H9 (cell line): ENCODE measurements around the gene ZNF423. TPM values are rescaled to one million over a fixed set of nuclear protein-coding genes. Genes with fewer than 3 reads are reported as not detected.

Source experiments
- DNase-seq: peaks from one replicate; pipeline ENCODE4 v3.0.0-alpha.2; 2017
- H2AFZ ChIP-seq: one replicate; pipeline ENCODE4 v1.6.1; 2013; ENCODE audit warnings: mild to moderate bottlenecking, low read length, control low read depth, moderate library complexity
- H2AK5ac ChIP-seq: 2 replicates; pipeline ENCODE4 v1.6.1; 2013; ENCODE audit warnings: low read length, control low read depth, mixed read lengths; ENCODE audit not compliant: insufficient read length
- H2BK120ac ChIP-seq: one replicate; pipeline ENCODE4 v1.6.1; 2013; ENCODE audit warnings: low read depth, mild to moderate bottlenecking, low read length, control low read depth, inconsistent platforms; ENCODE audit not compliant: poor library complexity, severe bottlenecking
- H2BK12ac ChIP-seq: 2 replicates; pipeline ENCODE4 v1.6.1; 2013; ENCODE audit warnings: low read length, control low read depth, mixed read lengths, low read depth; ENCODE audit not compliant: insufficient read length
- H2BK15ac ChIP-seq: 2 replicates; pipeline ENCODE4 v1.6.1; 2013; ENCODE audit warnings: low read depth, low read length, control low read depth
- H2BK20ac ChIP-seq: one replicate; pipeline ENCODE4 v1.6.1; 2013; ENCODE audit warnings: low read depth, mild to moderate bottlenecking, low read length, control low read depth, inconsistent platforms; ENCODE audit not compliant: poor library complexity, severe bottlenecking
- H2BK5ac ChIP-seq: 2 replicates; pipeline ENCODE4 v1.6.1; 2013; ENCODE audit warnings: low read length, control low read depth, mixed read lengths; ENCODE audit not compliant: insufficient read length
- H3K14ac ChIP-seq: 2 replicates; pipeline ENCODE4 v1.6.1; 2013; ENCODE audit warnings: low read length, control low read depth; ENCODE audit not compliant: insufficient read depth
- H3K18ac ChIP-seq: 2 replicates; pipeline ENCODE4 v1.6.1; 2013; ENCODE audit warnings: low read depth, mild to moderate bottlenecking, mixed read lengths, low read length, control low read depth; ENCODE audit not compliant: insufficient read length
- H3K23ac ChIP-seq: 2 replicates; pipeline ENCODE4 v1.6.1; 2013; ENCODE audit warnings: low read length, control low read depth, mixed read lengths, low read depth; ENCODE audit not compliant: insufficient read length
- H3K23me2 ChIP-seq: 2 replicates; pipeline ENCODE4 v1.6.1; 2013; ENCODE audit warnings: low read depth, mild to moderate bottlenecking, mixed read lengths, low read length, control low read depth; ENCODE audit not compliant: insufficient read length, poor library complexity, severe bottlenecking
- H3K27ac ChIP-seq: 2 replicates; pipeline ENCODE4 v1.5.1; 2013; ENCODE audit warnings: low read length, control low read depth, mixed read lengths, low read depth; ENCODE audit not compliant: insufficient read length
- H3K27me3 ChIP-seq: 2 replicates; pipeline ENCODE4 v1.6.1; 2013; ENCODE audit warnings: low read length, control low read depth, inconsistent platforms; ENCODE audit not compliant: insufficient read depth
- H3K4ac ChIP-seq: 2 replicates; pipeline ENCODE4 v1.6.1; 2013; ENCODE audit warnings: low read depth, mild to moderate bottlenecking, control low read depth, inconsistent platforms, low read length, moderate library complexity
- H3K4me1 ChIP-seq: 2 replicates; pipeline ENCODE4 v1.6.1; 2013; ENCODE audit warnings: low read length, control low read depth, inconsistent platforms; ENCODE audit not compliant: insufficient read depth
- H3K4me2 ChIP-seq: 2 replicates; pipeline ENCODE4 v1.6.1; 2013; ENCODE audit warnings: low read length, control low read depth, mixed read lengths; ENCODE audit not compliant: insufficient read length, insufficient read depth
- H3K56ac ChIP-seq: 2 replicates; pipeline ENCODE4 v1.6.1; 2013; ENCODE audit warnings: low read depth, mild to moderate bottlenecking, mixed read lengths, low read length, control low read depth; ENCODE audit not compliant: insufficient read length
- H3K79me1 ChIP-seq: 2 replicates; pipeline ENCODE4 v1.6.1; 2013; ENCODE audit warnings: low read depth, mild to moderate bottlenecking, moderate library complexity, low read length, control low read depth, inconsistent platforms; ENCODE audit not compliant: insufficient read depth, poor library complexity, severe bottlenecking
- H3K79me2 ChIP-seq: 2 replicates; pipeline ENCODE4 v1.6.1; 2013; ENCODE audit warnings: low read length, control low read depth, inconsistent platforms; ENCODE audit not compliant: insufficient read depth
- H3K9ac ChIP-seq: 2 replicates; pipeline ENCODE4 v1.6.1; 2013; ENCODE audit warnings: low read length, control low read depth, mixed read lengths; ENCODE audit not compliant: insufficient read length; ENCODE audit errors: extremely low read depth
- H3K9me3 ChIP-seq: one replicate; pipeline ENCODE4 v1.6.1; 2013; ENCODE audit warnings: low read depth, low read length, inconsistent platforms; ENCODE audit not compliant: control insufficient read depth
- H3T11ph ChIP-seq: one replicate; pipeline ENCODE4 v1.6.1; 2013; ENCODE audit warnings: mild to moderate bottlenecking, low read length, control low read depth, inconsistent platforms
- H4K20me1 ChIP-seq: one replicate; pipeline ENCODE4 v1.6.1; 2013; ENCODE audit not compliant: control insufficient read depth, insufficient read length, insufficient read depth
- H4K5ac ChIP-seq: 2 replicates; pipeline ENCODE4 v1.6.1; 2013; ENCODE audit warnings: low read depth, mild to moderate bottlenecking, mixed read lengths, low read length, control low read depth; ENCODE audit not compliant: insufficient read length
- H4K8ac ChIP-seq: replicated peaks from 2 replicates; pipeline ENCODE4 v1.6.1; 2013; ENCODE audit warnings: low read length, control low read depth, mixed read lengths, low read depth; ENCODE audit not compliant: insufficient read length
- H4K91ac ChIP-seq: 2 replicates; pipeline ENCODE4 v1.6.1; 2013; ENCODE audit warnings: low read depth, mild to moderate bottlenecking, moderate library complexity, mixed read lengths, low read length, control low read depth; ENCODE audit not compliant: insufficient read length
- H3K27ac Mint-ChIP-seq, 3 experiments: 2 replicates in 2 of 3; 3 replicates in 1 of 3; pipeline ENCODE4 v1.8.0; 2020 to 2021; ENCODE audit warnings: mixed read lengths in 3 of 3, mild to moderate bottlenecking in 1 of 3, moderate library complexity in 1 of 3
- H3K27me3 Mint-ChIP-seq: 2 replicates; pipeline ENCODE4 v1.8.0; 2021; ENCODE audit warnings: low read depth, mild to moderate bottlenecking, moderate library complexity, mixed read lengths
- H3K36me3 Mint-ChIP-seq, 3 experiments: 2 replicates in 2 of 3; 3 replicates in 1 of 3; pipeline ENCODE4 v1.8.0; 2020 to 2021; ENCODE audit warnings: low read depth in 3 of 3, mixed read lengths in 3 of 3; ENCODE audit not compliant: insufficient read depth in 1 of 3
- H3K4me1 Mint-ChIP-seq, 2 experiments: 2 replicates each; pipeline ENCODE4 v1.8.0; 2020; ENCODE audit warnings: mixed read lengths in 2 of 2
- H3K4me3 Mint-ChIP-seq, 2 experiments: 2 replicates in 1 of 2; 3 replicates in 1 of 2; pipeline ENCODE4 v1.8.0; 2020 to 2021; ENCODE audit warnings: mild to moderate bottlenecking in 2 of 2, mixed read lengths in 2 of 2, moderate library complexity in 1 of 2
- H3K9me3 Mint-ChIP-seq, 2 experiments: 2 replicates in 1 of 2; 3 replicates in 1 of 2; pipeline ENCODE4 v1.8.0; 2020; ENCODE audit warnings: mild to moderate bottlenecking in 2 of 2, mixed read lengths in 2 of 2, moderate library complexity in 1 of 2
- WGBS: extraction: QIAGEN DNeasy Blood & Tissue Kit; methylation state at CpG from one replicate; pipeline ENCODE4 v1.1.7; 2013; ENCODE audit warnings: missing lambda C conversion rate, low lambda C conversion rate, mixed read lengths; ENCODE audit not compliant: insufficient read length; ENCODE audit errors: extremely low coverage; 5-methylcytosine and 5-hydroxymethylcytosine counted together
- total RNA-seq: library from RNA; stranded (reverse); gene quantifications from 2 replicates; pipeline ENCODE4 v1.2.1, GENCODE V29; 2021
- TF ChIP-seq, protein P1 (sequence below): fragments of 200-600 bp; sonication (generic); conservative IDR thresholded peaks from 3 replicates; pipeline ENCODE4 v1.8.0; 2021; ENCODE audit warnings: antibody characterized with exemption, mild to moderate bottlenecking

The ZNF423 gene
- total RNA-seq, 1 experiment from 2014 or later, result 51.5 TPM

DNA sequence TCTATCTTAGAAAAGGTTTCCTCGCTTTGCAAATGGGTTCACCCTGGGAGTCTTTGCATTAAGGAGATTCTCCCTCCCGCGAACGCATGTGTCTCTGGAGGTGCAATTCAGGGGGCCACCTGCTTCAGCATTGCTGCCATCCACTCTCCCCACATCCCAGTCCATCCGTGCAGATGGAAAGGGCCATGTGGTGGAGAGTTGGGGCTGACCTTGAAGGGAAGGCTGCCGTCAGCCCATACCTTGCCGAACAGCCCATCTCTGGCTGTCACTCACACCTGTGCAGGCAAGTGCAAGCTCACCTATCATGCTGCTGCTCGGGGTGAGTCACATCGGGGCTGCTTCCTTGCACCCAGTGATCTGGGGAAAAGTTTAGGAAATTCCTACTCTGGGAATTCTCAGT lies 106.1 kb downstream of the ZNF423 start:
- Histone ChIP-seq H2BK120ac (no peak overlapping the region), H4K8ac (no peak overlapping the region), H4K5ac (no peak overlapping the region), H2BK5ac (no peak overlapping the region), H3K56ac (no peak overlapping the region), H2AFZ (no peak overlapping the region), H3K9ac (no peak overlapping the region), H3K4me1 (peaks cover 15% of the 10 kb centered on the region; the same call in 1 of the 2 replicates), H3K9me3 (no peaks in the 10 kb centered on the region), H3K14ac (no peak overlapping the region; the same call in 1 of the 2 replicates), H3K79me1 (no peaks in the 10 kb centered on the region), H3K4me2 (no peak overlapping the region), H4K20me1 (no peaks in the 10 kb centered on the region), H3K79me2 (no peaks in the 10 kb centered on the region; the same call in 1 of the 2 replicates), H3K23ac (no peak overlapping the region), H4K91ac (no peak overlapping the region), H3K27me3 (no peaks in the 10 kb centered on the region), H3T11ph (no peak overlapping the region), H3K4ac (no peak overlapping the region), H3K27ac (no peak overlapping the region), H3K23me2 (peaks cover under 1% of the 10 kb centered on the region), H2BK12ac (no peak overlapping the region), H2BK15ac (no peak overlapping the region), H2BK20ac (no peak overlapping the region), H2AK5ac (no peak overlapping the region), H3K18ac (no peak overlapping the region)
- TF ChIP-seq, protein P1, sequence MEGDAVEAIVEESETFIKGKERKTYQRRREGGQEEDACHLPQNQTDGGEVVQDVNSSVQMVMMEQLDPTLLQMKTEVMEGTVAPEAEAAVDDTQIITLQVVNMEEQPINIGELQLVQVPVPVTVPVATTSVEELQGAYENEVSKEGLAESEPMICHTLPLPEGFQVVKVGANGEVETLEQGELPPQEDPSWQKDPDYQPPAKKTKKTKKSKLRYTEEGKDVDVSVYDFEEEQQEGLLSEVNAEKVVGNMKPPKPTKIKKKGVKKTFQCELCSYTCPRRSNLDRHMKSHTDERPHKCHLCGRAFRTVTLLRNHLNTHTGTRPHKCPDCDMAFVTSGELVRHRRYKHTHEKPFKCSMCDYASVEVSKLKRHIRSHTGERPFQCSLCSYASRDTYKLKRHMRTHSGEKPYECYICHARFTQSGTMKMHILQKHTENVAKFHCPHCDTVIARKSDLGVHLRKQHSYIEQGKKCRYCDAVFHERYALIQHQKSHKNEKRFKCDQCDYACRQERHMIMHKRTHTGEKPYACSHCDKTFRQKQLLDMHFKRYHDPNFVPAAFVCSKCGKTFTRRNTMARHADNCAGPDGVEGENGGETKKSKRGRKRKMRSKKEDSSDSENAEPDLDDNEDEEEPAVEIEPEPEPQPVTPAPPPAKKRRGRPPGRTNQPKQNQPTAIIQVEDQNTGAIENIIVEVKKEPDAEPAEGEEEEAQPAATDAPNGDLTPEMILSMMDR, result no peak
- no peaks in the 10 kb centered on the region; the same call in 1 of the 2 replicates for H3K27me3 Mint-ChIP-seq
- H3K9me3 Mint-ChIP-seq, result no peaks in the 10 kb centered on the region
- H3K27ac Mint-ChIP-seq, result peak overlapping the region in 1 of 3 experiments; percentile 22; a peak in 1 of 7 replicates
- no peak overlapping the region for H3K4me3 Mint-ChIP-seq
- no CpG with 5 or more reads among the region's 9 CpGs for whole genome bisulfite sequencing
- no peak for DNase-seq
- peaks cover 0 to 4% (median 0%) of the 10 kb centered on the region in 3 experiments; a peak in 1 of 7 replicates for H3K36me3 Mint-ChIP-seq
- peaks cover 48 to 61% of the 10 kb centered on the region in 2 experiments for H3K4me1 Mint-ChIP-seq
